KMS-11 (cell line): ENCODE data around the gene CHD6.

Source experiments
- H2AFZ ChIP-seq: fragments of 200-600 bp; sonication (generic); 2 replicates; pipeline ENCODE4 v1.6.1; 2016; ENCODE audit warnings: antibody characterized with exemption, mixed run types, low read depth
- H3K27ac ChIP-seq: fragments of 200-600 bp; sonication (generic); 2 replicates; pipeline ENCODE4 v1.6.1; 2016; ENCODE audit warnings: mild to moderate bottlenecking, mixed run types
- H3K27me3 ChIP-seq: fragments of 200-600 bp; sonication (generic); 2 replicates; pipeline ENCODE4 v1.6.1; 2017; ENCODE audit warnings: mild to moderate bottlenecking, low read depth, mixed run types, moderate library complexity; ENCODE audit not compliant: insufficient read depth
- H3K36me3 ChIP-seq: fragments of 200-600 bp; sonication (generic); 2 replicates; pipeline ENCODE4 v1.6.1; 2017; ENCODE audit warnings: mild to moderate bottlenecking, mixed run types; ENCODE audit not compliant: insufficient read depth
- H3K4me1 ChIP-seq: fragments of 200-600 bp; sonication (generic); 2 replicates; pipeline ENCODE4 v1.6.1; 2016; ENCODE audit warnings: mild to moderate bottlenecking, low read depth, mixed run types; ENCODE audit not compliant: poor library complexity, severe bottlenecking
- H3K4me2 ChIP-seq: fragments of 200-600 bp; sonication (generic); 2 replicates; pipeline ENCODE4 v1.7.0; 2016; ENCODE audit warnings: mild to moderate bottlenecking, mixed run types
- H3K4me3 ChIP-seq: fragments of 200-600 bp; sonication (generic); IDR thresholded peaks from 2 replicates; pipeline ENCODE4 v1.6.1; 2017; ENCODE audit warnings: low read depth, low read length, mixed read lengths; ENCODE audit not compliant: insufficient read depth
- H3K79me2 ChIP-seq: fragments of 200-600 bp; sonication (generic); 2 replicates; pipeline ENCODE4 v1.6.1; 2016; ENCODE audit warnings: low read depth, mixed run types; ENCODE audit not compliant: insufficient read depth
- H3K9ac ChIP-seq: fragments of 200-600 bp; sonication (generic); 2 replicates; pipeline ENCODE4 v1.6.1; 2016; ENCODE audit warnings: mild to moderate bottlenecking, mixed run types
- H4K20me1 ChIP-seq: fragments of 200-600 bp; sonication (generic); 2 replicates; pipeline ENCODE4 v1.6.1; 2016; ENCODE audit warnings: mild to moderate bottlenecking, mixed run types; ENCODE audit not compliant: insufficient read depth
- TF ChIP-seq, protein P1 (sequence below): fragments of 200-600 bp; sonication (generic); conservative IDR thresholded peaks from 2 replicates; pipeline ENCODE4 v1.6.1; 2017; ENCODE audit warnings: low read depth, mild to moderate bottlenecking, antibody characterized with exemption, low read length, moderate library complexity, mixed read lengths

CHD6 gene

DNA sequence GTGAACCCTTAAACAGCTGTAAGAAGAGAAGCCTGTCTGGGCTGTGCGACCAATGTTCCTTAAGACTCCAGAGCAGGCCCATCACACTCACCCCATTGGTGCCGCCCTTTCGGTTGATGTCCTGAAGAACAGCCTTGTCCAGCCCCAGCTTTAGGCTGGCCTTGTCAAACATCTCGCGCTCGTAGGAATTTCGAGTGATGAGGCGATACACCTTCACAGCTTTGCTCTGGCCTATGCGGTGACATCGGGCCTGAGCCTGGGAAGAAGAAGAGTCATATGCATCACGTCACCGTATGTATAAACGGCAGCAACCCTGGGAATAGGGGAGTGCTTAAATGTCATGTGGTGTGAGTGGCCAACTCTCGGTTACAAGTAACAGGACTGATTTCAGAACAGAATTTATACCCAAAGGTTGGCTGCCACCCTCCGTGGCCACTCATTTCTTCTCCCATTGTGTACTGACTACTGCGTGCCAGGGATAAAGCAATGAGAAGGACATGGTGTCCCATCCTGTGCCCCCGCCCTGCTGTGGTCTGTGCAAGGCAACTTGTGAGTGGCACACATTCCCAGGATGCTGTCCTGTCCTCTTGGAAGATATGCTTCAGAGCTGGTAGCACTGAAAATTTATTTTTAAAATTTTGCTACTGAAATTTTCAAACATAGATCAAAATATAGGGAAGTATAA is 160.9 kb downstream of the CHD6 start:
- TF ChIP-seq, protein P1, sequence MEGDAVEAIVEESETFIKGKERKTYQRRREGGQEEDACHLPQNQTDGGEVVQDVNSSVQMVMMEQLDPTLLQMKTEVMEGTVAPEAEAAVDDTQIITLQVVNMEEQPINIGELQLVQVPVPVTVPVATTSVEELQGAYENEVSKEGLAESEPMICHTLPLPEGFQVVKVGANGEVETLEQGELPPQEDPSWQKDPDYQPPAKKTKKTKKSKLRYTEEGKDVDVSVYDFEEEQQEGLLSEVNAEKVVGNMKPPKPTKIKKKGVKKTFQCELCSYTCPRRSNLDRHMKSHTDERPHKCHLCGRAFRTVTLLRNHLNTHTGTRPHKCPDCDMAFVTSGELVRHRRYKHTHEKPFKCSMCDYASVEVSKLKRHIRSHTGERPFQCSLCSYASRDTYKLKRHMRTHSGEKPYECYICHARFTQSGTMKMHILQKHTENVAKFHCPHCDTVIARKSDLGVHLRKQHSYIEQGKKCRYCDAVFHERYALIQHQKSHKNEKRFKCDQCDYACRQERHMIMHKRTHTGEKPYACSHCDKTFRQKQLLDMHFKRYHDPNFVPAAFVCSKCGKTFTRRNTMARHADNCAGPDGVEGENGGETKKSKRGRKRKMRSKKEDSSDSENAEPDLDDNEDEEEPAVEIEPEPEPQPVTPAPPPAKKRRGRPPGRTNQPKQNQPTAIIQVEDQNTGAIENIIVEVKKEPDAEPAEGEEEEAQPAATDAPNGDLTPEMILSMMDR = no peak
- H3K4me2 ChIP-seq = no peak overlapping the region
- H2AFZ ChIP-seq = no peak overlapping the region
- no peak overlapping the region for H3K27ac ChIP-seq
- H3K79me2 ChIP-seq = no peaks in the 10 kb centered on the region
- no peaks in the 10 kb centered on the region for H4K20me1 ChIP-seq
- H3K27me3 ChIP-seq = no peaks in the 10 kb centered on the region
- no peak overlapping the region for H3K4me3 ChIP-seq
- H3K36me3 ChIP-seq = no peaks in the 10 kb centered on the region
- H3K9ac ChIP-seq = no peak overlapping the region
- H3K4me1 ChIP-seq = peaks cover 21% of the 10 kb centered on the region

- no peak overlapping the region for H3K27ac ChIP-seq
- no peak overlapping the region for H3K9ac ChIP-seq
- no peak overlapping the region for H3K4me3 ChIP-seq
- no peaks in the 10 kb centered on the region for H3K79me2 ChIP-seq
- TF ChIP-seq, protein P1 = no peak
- H3K4me2 ChIP-seq = no peak overlapping the region
- no peaks in the 10 kb centered on the region for H4K20me1 ChIP-seq
- H3K4me1 ChIP-seq = peaks cover 19% of the 10 kb centered on the region
- no peaks in the 10 kb centered on the region for H3K27me3 ChIP-seq
- H2AFZ ChIP-seq = no peak overlapping the region
- no peaks in the 10 kb centered on the region for H3K36me3 ChIP-seq
Observed at GRCh38 chr20:41456351-41456750, 161.8 kb downstream of the CHD6 start.

DNA sequence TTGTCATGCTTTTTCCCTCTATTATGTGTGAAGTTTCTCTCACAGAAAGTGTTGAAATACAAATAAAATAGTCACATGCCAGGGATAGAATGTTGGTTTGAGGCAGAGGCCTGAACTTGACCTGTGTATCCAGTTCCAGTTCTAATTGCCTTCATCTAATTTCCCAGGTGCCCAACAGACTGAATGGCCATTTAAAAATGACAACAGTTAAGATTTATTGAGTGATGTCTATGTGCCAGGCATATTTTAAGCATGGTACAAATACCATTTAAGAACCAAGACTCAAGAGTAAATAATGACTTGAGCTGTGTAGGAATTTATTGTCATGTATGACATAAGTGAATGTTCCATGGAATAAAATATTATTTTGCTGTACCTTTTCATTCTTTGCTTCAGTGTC is 163.9 kb downstream of the CHD6 start:
- Histone ChIP-seq H3K36me3 (no peaks in the 10 kb centered on the region), H3K27ac (no peak overlapping the region), H3K9ac (no peak overlapping the region), H3K79me2 (no peaks in the 10 kb centered on the region), H4K20me1 (no peaks in the 10 kb centered on the region), H2AFZ (no peak overlapping the region), H3K4me1 (peaks cover 19% of the 10 kb centered on the region), H3K4me3 (no peak overlapping the region), H3K4me2 (no peak overlapping the region; the same call in 1 of the 2 replicates), H3K27me3 (no peaks in the 10 kb centered on the region)
- TF ChIP-seq, protein P1 = no peak

- TF ChIP-seq, protein P1 = no peak
- no peaks in the 10 kb centered on the region for H3K27me3 ChIP-seq
- peaks cover 19% of the 10 kb centered on the region for H3K4me1 ChIP-seq
- H3K9ac ChIP-seq = no peak overlapping the region
- H2AFZ ChIP-seq = no peak overlapping the region
- no peak overlapping the region for H3K27ac ChIP-seq
- no peak overlapping the region for H3K4me3 ChIP-seq
- no peak overlapping the region; the same call in 1 of the 2 replicates for H3K4me2 ChIP-seq
- no peaks in the 10 kb centered on the region for H3K36me3 ChIP-seq
- H3K79me2 ChIP-seq = no peaks in the 10 kb centered on the region
- H4K20me1 ChIP-seq = no peaks in the 10 kb centered on the region
Observed at GRCh38 chr20:41453010-41453950, 164.9 kb downstream of the CHD6 start.
